HTR-8/SVneo (cell line): ENCODE measurements around the gene MAP4K5.
"Not testable (repeated sequence)": the region's sequence is repeated elsewhere in the genome, so short reads cannot be mapped to it uniquely, and the experiment has no call there.

Experiments
- DNase-seq: peaks from one replicate; pipeline ENCODE4 v3.0.0; 2011; ENCODE audit warnings: low spot score, mixed read lengths; ENCODE audit not compliant: insufficient read length
- FAIRE-seq: peaks from 2 replicates; lab custom pipeline; 2011; peaks lifted over from hg19 to GRCh38; lab: Jason Lieb, UNC

Gene MAP4K5

GRCh38 chr14:50532502-50533240, at the start of gene MAP4K5:
Gene MAP4K5, minus strand, starts transcription at chr14:50532569. Its CDS starts 520 bp downstream, at chr14:50532049.
- peak; percentile 81 for DNase-seq
- FAIRE-seq: peak; percentile 88

GRCh38 chr14:50578433-50578832, 46.1 kb upstream of the MAP4K5 start:
- no peak for FAIRE-seq
- no peak for DNase-seq

- no peak for FAIRE-seq
- no peak for DNase-seq
Observed at GRCh38 chr14:50577982-50578381, 45.6 kb upstream of the MAP4K5 start.

GRCh38 chr14:50575769-50576168, 43.4 kb upstream of the MAP4K5 start:
- no peak for DNase-seq

GRCh38 chr14:50573862-50574261, 41.5 kb upstream of the MAP4K5 start:
- DNase-seq (no peak), FAIRE-seq (no peak)

More at GRCh38 chr14:50575769-50576168, 43.4 kb upstream of the MAP4K5 start:
- FAIRE-seq: no peak

- FAIRE-seq (no peak), DNase-seq (no peak)
Observed at GRCh38 chr14:50569714-50570274, 37.4 kb upstream of the MAP4K5 start.

- DNase-seq: no peak
- no peak for FAIRE-seq
Observed at GRCh38 chr14:50562841-50563240, 30.5 kb upstream of the MAP4K5 start.

- FAIRE-seq (peak; percentile 80), DNase-seq (peak; percentile 27)
Observed at GRCh38 chr14:50560931-50561285, 28.5 kb upstream of the MAP4K5 start.

- DNase-seq (peak; percentile 59), FAIRE-seq (peak; percentile 92)
Observed at GRCh38 chr14:50559990-50560930, 27.9 kb upstream of the MAP4K5 start, which contains the start of gene ATL1. Gene ATL1, plus strand, starts transcription at chr14:50560145. Its CDS starts 121 bp downstream, at chr14:50560266.

GRCh38 chr14:50552796-50553195, 20.4 kb upstream of the MAP4K5 start:
- DNase-seq: not testable (repeated sequence)

GRCh38 chr14:50551877-50552276, 19.5 kb upstream of the MAP4K5 start:
- DNase-seq: no peak
- no peak for FAIRE-seq

More at GRCh38 chr14:50552796-50553195, 20.4 kb upstream of the MAP4K5 start:
- not testable (repeated sequence) for FAIRE-seq

GRCh38 chr14:50550294-50550693, 17.9 kb upstream of the MAP4K5 start:
- no peak for FAIRE-seq
- DNase-seq: no peak

GRCh38 chr14:50545618-50546017, 13.2 kb upstream of the MAP4K5 start:
- DNase-seq: no peak
- no peak for FAIRE-seq

- FAIRE-seq: no peak
- DNase-seq: no peak
Observed at GRCh38 chr14:50544911-50545310, 12.5 kb upstream of the MAP4K5 start.

GRCh38 chr14:50542941-50543418, 10.6 kb upstream of the MAP4K5 start:
- peak; percentile 52 for FAIRE-seq

GRCh38 chr14:50541159-50541567, 8.8 kb upstream of the MAP4K5 start:
- FAIRE-seq: no peak
- no peak for DNase-seq

More at GRCh38 chr14:50542941-50543418, 10.6 kb upstream of the MAP4K5 start:
- peak; percentile 54 for DNase-seq

- no peak for FAIRE-seq
- DNase-seq: no peak
Observed at GRCh38 chr14:50539051-50539450, 6.7 kb upstream of the MAP4K5 start.

- DNase-seq, FAIRE-seq: not testable (repeated sequence)
Observed at GRCh38 chr14:50538034-50538433, 5.7 kb upstream of the MAP4K5 start.

GRCh38 chr14:50534997-50535396, 2.6 kb upstream of the MAP4K5 start:
- FAIRE-seq: no peak
- DNase-seq: no peak

GRCh38 chr14:50534416-50534815, 2.0 kb upstream of the MAP4K5 start:
- FAIRE-seq (no peak), DNase-seq (no peak)
